Fibroblast of skin of left quadriceps (primary cell): ENCODE data around the gene PPM1M.

Experiments used
- DNase-seq, 2 experiments: peaks; one replicate each; pipeline ENCODE4 v3.0.0-alpha.2; 2013; ENCODE audit warnings: low read depth in 2 of 2

Gene PPM1M

GRCh38 chr3:52215351-52215750 is 30.2 kb upstream of the PPM1M start:
- no peak for DNase-seq

- DNase-seq: no peak
Observed at GRCh38 chr3:52216585-52217408, 28.8 kb upstream of the PPM1M start.

- DNase-seq: no peak
Observed at GRCh38 chr3:52217409-52217805, 28.2 kb upstream of the PPM1M start.

GRCh38 chr3:52218026-52218425 is 27.5 kb upstream of the PPM1M start:
- no peak for DNase-seq

- no peak for DNase-seq
Observed at GRCh38 chr3:52218454-52218853, 27.1 kb upstream of the PPM1M start.

- no peak for DNase-seq
Observed at GRCh38 chr3:52218937-52219650, 26.5 kb upstream of the PPM1M start.

GRCh38 chr3:52220380-52221026 is 25.1 kb upstream of the PPM1M start:
- peak in 1 of 2 experiments; percentile 41 for DNase-seq

- no peak for DNase-seq
Observed at GRCh38 chr3:52221141-52221562, 24.4 kb upstream of the PPM1M start.

GRCh38 chr3:52221563-52222318 is 23.8 kb upstream of the PPM1M start:
- DNase-seq: no peak

GRCh38 chr3:52222319-52223221 is 23.0 kb upstream of the PPM1M start:
- no peak for DNase-seq

GRCh38 chr3:52223449-52224408 is 21.8 kb upstream of the PPM1M start:
- no peak for DNase-seq

GRCh38 chr3:52225452-52226228 is 19.9 kb upstream of the PPM1M start, which contains the start of gene TLR9:
Gene TLR9, minus strand, starts transcription at chr3:52225645. Its CDS starts 116 bp downstream, at chr3:52225529.
- no peak for DNase-seq

GRCh38 chr3:52226229-52226817 is 19.2 kb upstream of the PPM1M start:
- no peak for DNase-seq

GRCh38 chr3:52227117-52227516 is 18.4 kb upstream of the PPM1M start:
- no peak for DNase-seq

- DNase-seq: no peak
Observed at GRCh38 chr3:52227766-52228165, 17.8 kb upstream of the PPM1M start.

- DNase-seq: no peak
Observed at GRCh38 chr3:52228266-52228665, 17.3 kb upstream of the PPM1M start.

GRCh38 chr3:52228751-52229291 is 16.7 kb upstream of the PPM1M start:
- DNase-seq: no peak

- DNase-seq: no peak
Observed at GRCh38 chr3:52229656-52230055, 15.9 kb upstream of the PPM1M start.
